Umbilical cord (tissue), 2 donors: ENCODE results near the gene CHSY1. TPM values are rescaled to one million over a fixed set of nuclear protein-coding genes. Genes with fewer than 3 reads are reported as not detected.
"Not testable (repeated sequence)": the region's sequence is repeated elsewhere in the genome, so short reads cannot be mapped to it uniquely, and the experiment has no call there.

Experiments used
- DNase-seq: peaks from one replicate; pipeline ENCODE4 v3.0.0-alpha.2; 2015; ENCODE audit warnings: low spot score
- total RNA-seq: library from RNA; depleted of rRNA; stranded (reverse); fragments of >200 nt; gene quantifications from one replicate; pipeline ENCODE4 v1.2.3, GENCODE V29; 2014; ENCODE audit warnings: low replicate concordance; ENCODE audit not compliant: insufficient read depth

Gene CHSY1
- total RNA-seq, 1 donor from 2014 or later = 50.6 TPM

GRCh38 chr15:101244889-101245668 is 6.8 kb downstream of the CHSY1 start:
- DNase-seq = no peak

GRCh38 chr15:101244036-101244781 is 7.6 kb downstream of the CHSY1 start:
- DNase-seq = peak; percentile 48

GRCh38 chr15:101243420-101243819 is 8.4 kb downstream of the CHSY1 start:
- no peak for DNase-seq

GRCh38 chr15:101242999-101243336 is 8.9 kb downstream of the CHSY1 start:
- DNase-seq = no peak

- no peak for DNase-seq
These were observed 9.5 kb downstream of the CHSY1 start for GRCh38 chr15:101242160-101242998.

GRCh38 chr15:101240358-101240757 is 11.5 kb downstream of the CHSY1 start:
- DNase-seq = peak; percentile 74

- no peak for DNase-seq
These were observed 12.1 kb downstream of the CHSY1 start for GRCh38 chr15:101239724-101240136.

GRCh38 chr15:101237251-101237650 is 14.6 kb downstream of the CHSY1 start:
- DNase-seq = no peak

- no peak for DNase-seq
These were observed 18.1 kb downstream of the CHSY1 start for GRCh38 chr15:101233651-101234280.

GRCh38 chr15:101232677-101233076 is 19.2 kb downstream of the CHSY1 start:
- DNase-seq = no peak

- DNase-seq = no peak
These were observed 23.5 kb downstream of the CHSY1 start for GRCh38 chr15:101228313-101228712.

- DNase-seq = no peak
These were observed 26.2 kb downstream of the CHSY1 start for GRCh38 chr15:101225658-101226057.

GRCh38 chr15:101221902-101222301 is 29.9 kb downstream of the CHSY1 start:
- DNase-seq = peak; percentile 57

- no peak for DNase-seq
These were observed 31.8 kb downstream of the CHSY1 start for GRCh38 chr15:101220060-101220459.

GRCh38 chr15:101219441-101219840 is 32.4 kb downstream of the CHSY1 start:
- no peak for DNase-seq

GRCh38 chr15:101217446-101217845 is 34.4 kb downstream of the CHSY1 start:
- no peak for DNase-seq

GRCh38 chr15:101216100-101216499 is 35.7 kb downstream of the CHSY1 start:
- no peak for DNase-seq

- no peak for DNase-seq
These were observed 36.2 kb downstream of the CHSY1 start for GRCh38 chr15:101215681-101216080.

- not testable (repeated sequence) for DNase-seq
These were observed 37.3 kb downstream of the CHSY1 start for GRCh38 chr15:101214435-101215097.

- no peak for DNase-seq
These were observed 38.3 kb downstream of the CHSY1 start for GRCh38 chr15:101213570-101213969.

GRCh38 chr15:101213147-101213546 is 38.7 kb downstream of the CHSY1 start:
- DNase-seq = no peak
